Measurements from ENCODE around the gene RAP2B.
"Not testable (repeated sequence)": the region's sequence is repeated elsewhere in the genome, so short reads cannot be mapped to it uniquely, and the experiment has no call there.

RAP2B gene

GRCh38 chr3:153138276-153139210 lies 23.5 kb upstream of the RAP2B start:
- Histone ChIP-seq H3K4me3 (no peak overlapping the region), H3K9me3 (no peaks in the 10 kb centered on the region), H3K9ac (no peak overlapping the region), H4K20me1 (no peaks in the 10 kb centered on the region), H3K4me2 (no peak overlapping the region), H3K36me3 (no peaks in the 10 kb centered on the region), H3K27ac (no peak overlapping the region), H3K4me1 (no peaks in the 10 kb centered on the region), H3K27me3 (no peaks in the 10 kb centered on the region)
- TF ChIP-seq Cebpa-rat (IDR thresholded peaks at IDR 0.05): no peak

GRCh38 chr3:153142961-153143360 lies 19.1 kb upstream of the RAP2B start:
- Histone ChIP-seq H3K27ac (no peak overlapping the region), H4K20me1 (no peaks in the 10 kb centered on the region), H3K4me2 (no peak overlapping the region), H3K36me3 (no peaks in the 10 kb centered on the region), H3K9ac (no peak overlapping the region), H3K9me3 (no peaks in the 10 kb centered on the region), H3K4me3 (no peak overlapping the region), H3K27me3 (no peaks in the 10 kb centered on the region), H3K4me1 (no peaks in the 10 kb centered on the region)
- no peak for TF ChIP-seq Cebpa-rat (IDR thresholded peaks at IDR 0.05)

- Histone ChIP-seq H3K4me3 (no peak overlapping the region), H4K20me1 (no peaks in the 10 kb centered on the region), H3K4me1 (no peaks in the 10 kb centered on the region), H3K27me3 (no peaks in the 10 kb centered on the region), H3K9me3 (peaks cover 6% of the 10 kb centered on the region; the same call in 1 of the 2 replicates), H3K36me3 (no peaks in the 10 kb centered on the region), H3K4me2 (no peak overlapping the region), H3K9ac (no peak overlapping the region), H3K27ac (no peak overlapping the region)
- no peak for TF ChIP-seq Cebpa-rat (IDR thresholded peaks at IDR 0.05)
These were observed 18.0 kb upstream of the RAP2B start for GRCh38 chr3:153144071-153144470.

GRCh38 chr3:153144779-153145178 lies 17.2 kb upstream of the RAP2B start:
- Histone ChIP-seq H3K4me2 (no peak overlapping the region), H3K9ac (no peak overlapping the region), H3K4me3 (no peak overlapping the region), H3K9me3 (peaks cover 6% of the 10 kb centered on the region; the same call in 1 of the 2 replicates), H3K27ac (no peak overlapping the region), H3K4me1 (no peaks in the 10 kb centered on the region), H4K20me1 (no peaks in the 10 kb centered on the region), H3K27me3 (no peaks in the 10 kb centered on the region), H3K36me3 (no peaks in the 10 kb centered on the region)
- no peak for TF ChIP-seq Cebpa-rat (IDR thresholded peaks at IDR 0.05)

- Histone ChIP-seq H3K9ac (no peak overlapping the region), H3K27me3 (no peaks in the 10 kb centered on the region), H3K27ac (no peak overlapping the region), H4K20me1 (no peaks in the 10 kb centered on the region), H3K4me3 (no peak overlapping the region), H3K4me2 (no peak overlapping the region), H3K36me3 (no peaks in the 10 kb centered on the region), H3K4me1 (no peaks in the 10 kb centered on the region), H3K9me3 (peaks cover 6% of the 10 kb centered on the region; the same call in 1 of the 2 replicates)
- no peak for TF ChIP-seq Cebpa-rat (IDR thresholded peaks at IDR 0.05)
These were observed 16.6 kb upstream of the RAP2B start for GRCh38 chr3:153145454-153145853.

GRCh38 chr3:153146191-153147053 lies 15.6 kb upstream of the RAP2B start:
- no peak overlapping the region for H3K4me2 ChIP-seq
- TF ChIP-seq Cebpa-rat (IDR thresholded peaks at IDR 0.05): no peak
- no peak overlapping the region for H3K4me3 ChIP-seq
- H3K36me3 ChIP-seq: no peaks in the 10 kb centered on the region
- no peak overlapping the region for H3K9ac ChIP-seq
- H3K4me1 ChIP-seq: no peaks in the 10 kb centered on the region
- H3K27me3 ChIP-seq: no peaks in the 10 kb centered on the region
- H4K20me1 ChIP-seq: no peaks in the 10 kb centered on the region
- no peak overlapping the region for H3K27ac ChIP-seq
- peaks cover 6% of the 10 kb centered on the region; the same call in 1 of the 2 replicates for H3K9me3 ChIP-seq

- no peak overlapping the region for H3K9ac ChIP-seq
- peaks cover 6% of the 10 kb centered on the region; the same call in 1 of the 2 replicates for H3K9me3 ChIP-seq
- no peak for TF ChIP-seq Cebpa-rat (IDR thresholded peaks at IDR 0.05)
- no peak overlapping the region for H3K4me3 ChIP-seq
- no peaks in the 10 kb centered on the region for H3K36me3 ChIP-seq
- no peaks in the 10 kb centered on the region for H3K27me3 ChIP-seq
- no peak overlapping the region for H3K4me2 ChIP-seq
- H3K27ac ChIP-seq: no peak overlapping the region
- no peaks in the 10 kb centered on the region for H4K20me1 ChIP-seq
- no peaks in the 10 kb centered on the region for H3K4me1 ChIP-seq
These were observed 11.0 kb upstream of the RAP2B start for GRCh38 chr3:153150991-153151390.

GRCh38 chr3:153155786-153156185 lies 6.2 kb upstream of the RAP2B start:
- not testable (repeated sequence) for H3K4me2 ChIP-seq, H3K9me3 ChIP-seq, H4K20me1 ChIP-seq, H3K4me3 ChIP-seq, H3K9ac ChIP-seq, H3K36me3 ChIP-seq, H3K27ac ChIP-seq, H3K27me3 ChIP-seq, H3K4me1 ChIP-seq

GRCh38 chr3:153158189-153158588 lies 3.8 kb upstream of the RAP2B start:
- Histone ChIP-seq H3K4me1 (peaks cover 7% of the 10 kb centered on the region; the same call in 1 of the 2 replicates), H3K4me3 (no peak overlapping the region), H3K4me2 (no peak overlapping the region), H3K9me3 (no peaks in the 10 kb centered on the region), H4K20me1 (peaks cover 11% of the 10 kb centered on the region), H3K27ac (no peak overlapping the region), H3K9ac (no peak overlapping the region), H3K36me3 (no peaks in the 10 kb centered on the region), H3K27me3 (no peaks in the 10 kb centered on the region)
- TF ChIP-seq Cebpa-rat (IDR thresholded peaks at IDR 0.05): no peak
